Chondrocyte (in vitro differentiated cells): ENCODE results near the gene GRM7. TPM values are rescaled to one million over a fixed set of nuclear protein-coding genes. Genes with fewer than 3 reads are reported as not detected.

ENCODE experiments used
- DNase-seq: peaks from one replicate; pipeline ENCODE4 v3.0.0; 2021; ENCODE audit warnings: mixed read lengths, low spot score
- H3K27ac Mint-ChIP-seq: one replicate; pipeline ENCODE4 v1.8.0; 2021; ENCODE audit warnings: mild to moderate bottlenecking, moderate library complexity, mixed read lengths; ENCODE audit not compliant: unreplicated experiment
- H3K27me3 Mint-ChIP-seq: 2 replicates; pipeline ENCODE4 v1.8.0; 2021; ENCODE audit warnings: low read depth, mixed read lengths
- H3K36me3 Mint-ChIP-seq: 2 replicates; pipeline ENCODE4 v1.8.0; 2021; ENCODE audit warnings: low read depth, mixed read lengths
- H3K4me1 Mint-ChIP-seq: 2 replicates; pipeline ENCODE4 v1.8.0; 2021; ENCODE audit warnings: low read depth, mild to moderate bottlenecking, mixed read lengths
- H3K4me3 Mint-ChIP-seq: one replicate; pipeline ENCODE4 v1.8.0; 2021; ENCODE audit warnings: mild to moderate bottlenecking, moderate library complexity, mixed read lengths; ENCODE audit not compliant: unreplicated experiment
- H3K9me3 Mint-ChIP-seq: 2 replicates; pipeline ENCODE4 v1.8.0; 2021; ENCODE audit warnings: low read depth, mixed read lengths
- total RNA-seq: library from RNA; stranded (reverse); gene quantifications from 3 replicates; pipeline ENCODE4 v1.2.1, GENCODE V29; 2021
- TF ChIP-seq, protein P1 (sequence below): fragments of 200-600 bp; sonication (generic); IDR thresholded peaks from 2 replicates; pipeline ENCODE4 v1.5.0; 2021; ENCODE audit warnings: antibody characterized with exemption, mild to moderate bottlenecking, moderate library complexity

Gene GRM7
- total RNA-seq, 1 donor from 2014 or later: not detected

GRCh38 chr3:6989608-6990291 lies 128.8 kb downstream of the GRM7 start:
- Mint-ChIP-seq H3K36me3 (no peaks in the 10 kb centered on the region), H3K27me3 (no peaks in the 10 kb centered on the region), H3K9me3 (peaks cover 13% of the 10 kb centered on the region), H3K4me1 (no peaks in the 10 kb centered on the region), H3K4me3 (no peak overlapping the region), H3K27ac (no peak overlapping the region)
- TF ChIP-seq, protein P1, sequence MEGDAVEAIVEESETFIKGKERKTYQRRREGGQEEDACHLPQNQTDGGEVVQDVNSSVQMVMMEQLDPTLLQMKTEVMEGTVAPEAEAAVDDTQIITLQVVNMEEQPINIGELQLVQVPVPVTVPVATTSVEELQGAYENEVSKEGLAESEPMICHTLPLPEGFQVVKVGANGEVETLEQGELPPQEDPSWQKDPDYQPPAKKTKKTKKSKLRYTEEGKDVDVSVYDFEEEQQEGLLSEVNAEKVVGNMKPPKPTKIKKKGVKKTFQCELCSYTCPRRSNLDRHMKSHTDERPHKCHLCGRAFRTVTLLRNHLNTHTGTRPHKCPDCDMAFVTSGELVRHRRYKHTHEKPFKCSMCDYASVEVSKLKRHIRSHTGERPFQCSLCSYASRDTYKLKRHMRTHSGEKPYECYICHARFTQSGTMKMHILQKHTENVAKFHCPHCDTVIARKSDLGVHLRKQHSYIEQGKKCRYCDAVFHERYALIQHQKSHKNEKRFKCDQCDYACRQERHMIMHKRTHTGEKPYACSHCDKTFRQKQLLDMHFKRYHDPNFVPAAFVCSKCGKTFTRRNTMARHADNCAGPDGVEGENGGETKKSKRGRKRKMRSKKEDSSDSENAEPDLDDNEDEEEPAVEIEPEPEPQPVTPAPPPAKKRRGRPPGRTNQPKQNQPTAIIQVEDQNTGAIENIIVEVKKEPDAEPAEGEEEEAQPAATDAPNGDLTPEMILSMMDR: no peak
- no peak for DNase-seq

- H3K27me3 Mint-ChIP-seq: no peaks in the 10 kb centered on the region
- no peaks in the 10 kb centered on the region for H3K4me1 Mint-ChIP-seq
- DNase-seq: no peak
- no peaks in the 10 kb centered on the region for H3K36me3 Mint-ChIP-seq
- TF ChIP-seq, protein P1: peak; percentile 46
- no peak overlapping the region for H3K4me3 Mint-ChIP-seq
- peaks cover 20% of the 10 kb centered on the region for H3K9me3 Mint-ChIP-seq
- no peak overlapping the region for H3K27ac Mint-ChIP-seq
Observed at GRCh38 chr3:6994081-6994668, 133.3 kb downstream of the GRM7 start.

- Mint-ChIP-seq H3K4me1 (no peaks in the 10 kb centered on the region), H3K27ac (no peak overlapping the region), H3K36me3 (no peaks in the 10 kb centered on the region), H3K27me3 (no peaks in the 10 kb centered on the region), H3K4me3 (no peak overlapping the region), H3K9me3 (peaks cover 16% of the 10 kb centered on the region)
- TF ChIP-seq, protein P1: no peak
- DNase-seq: no peak
Observed at GRCh38 chr3:7000501-7000900, 139.6 kb downstream of the GRM7 start.

- Mint-ChIP-seq H3K36me3 (no peaks in the 10 kb centered on the region), H3K4me3 (no peak overlapping the region), H3K27ac (no peak overlapping the region), H3K9me3 (peaks cover 16% of the 10 kb centered on the region), H3K4me1 (no peaks in the 10 kb centered on the region), H3K27me3 (no peaks in the 10 kb centered on the region)
- no peak for DNase-seq
- TF ChIP-seq, protein P1: no peak
Observed at GRCh38 chr3:7001370-7001769, 140.5 kb downstream of the GRM7 start.

DNA sequence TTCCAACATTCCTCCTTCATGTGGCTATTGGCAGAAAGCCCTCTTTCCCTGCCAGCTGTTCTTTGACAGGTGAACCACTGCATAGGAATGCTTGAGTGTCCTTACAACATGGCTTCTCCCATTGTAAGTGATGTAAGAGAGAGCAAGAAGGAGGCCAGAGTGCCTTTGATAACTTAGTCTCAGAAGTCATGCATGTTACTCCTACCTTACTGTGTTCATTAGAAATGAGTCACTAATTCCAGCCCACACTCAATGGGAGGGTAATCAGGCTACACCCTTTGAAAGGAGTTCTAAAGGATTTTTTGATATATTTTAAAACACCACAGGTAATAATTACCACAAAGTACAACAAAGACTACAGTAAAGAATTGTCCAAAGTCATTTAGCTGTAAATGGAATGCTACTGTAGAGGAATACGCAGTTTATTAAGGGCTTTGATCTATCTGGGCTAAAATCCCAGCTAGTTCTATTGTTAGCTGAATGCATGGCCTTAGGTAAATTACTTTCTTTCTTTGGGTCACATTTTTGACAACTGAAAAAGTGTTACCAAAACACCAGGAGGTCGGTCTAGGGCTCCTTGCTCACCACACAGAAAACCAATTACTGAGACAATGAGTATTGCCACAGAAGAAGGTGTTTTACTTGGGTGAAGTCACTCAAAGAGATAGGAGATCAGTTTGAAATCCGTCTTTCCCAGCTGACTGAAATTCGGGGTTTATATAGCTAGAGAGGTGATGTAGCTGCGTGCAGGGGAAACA lies 154.9 kb downstream of the GRM7 start:
- Mint-ChIP-seq H3K4me3 (no peak overlapping the region), H3K9me3 (peaks cover 7% of the 10 kb centered on the region), H3K27me3 (no peaks in the 10 kb centered on the region), H3K36me3 (no peaks in the 10 kb centered on the region), H3K27ac (no peak overlapping the region), H3K4me1 (no peaks in the 10 kb centered on the region)
- no peak for DNase-seq
- TF ChIP-seq, protein P1: no peak
